ENCODE measurements around the gene WDFY1. TPM values are rescaled to one million over a fixed set of nuclear protein-coding genes. Genes with fewer than 3 reads are reported as not detected.
A peak's percentile ranks its signal among the peaks of the same experiment; 100 is the strongest.

Gene WDFY1
- total RNA-seq, 1 donor from 2014 or later: 177 TPM

- Histone ChIP-seq H3K9ac (no peak overlapping the region), H3K36me3 (peaks cover 7% of the 10 kb centered on the region), H2AFZ (replicated peaks) (no peak overlapping the region), H4K20me1 (ENCODE audit: low read depth) (no peaks in the 10 kb centered on the region), H3K9me3 (ENCODE audit: low read depth) (no peaks in the 10 kb centered on the region), H3K27me3 (no peaks in the 10 kb centered on the region), H3K4me2 (no peak overlapping the region), H3K4me3 (no peak overlapping the region), H3K79me2 (ENCODE audit: low read depth) (peaks cover under 1% of the 10 kb centered on the region), H3K27ac (no peak overlapping the region), H3K4me1 (no peaks in the 10 kb centered on the region), H3F3A (ENCODE audit: low read depth) (peaks cover 23% of the 10 kb centered on the region)
- TF ChIP-seq CTCF (IDR thresholded peaks at IDR 0.05): peak; percentile 97
- no peak for TF ChIP-seq EZH2 (IDR thresholded peaks at IDR 0.05)
- TF ChIP-seq EZH2phosphoT487 (IDR thresholded peaks at IDR 0.05): no peak
- DNase-seq (ENCODE audit: low spot score): peak; percentile 64
- Mint-ChIP-seq H3K36me3 (no peaks in the 10 kb centered on the region), H3K27me3 (ENCODE audit: insufficient read depth, low read depth) (no peaks in the 10 kb centered on the region), H3K27ac (no peak overlapping the region), H3K4me1 (no peaks in the 10 kb centered on the region), H3K9me3 (no peaks in the 10 kb centered on the region), H3K4me3 (no peak overlapping the region)
Measured at GRCh38 chr2:223970343-223971128, 25.4 kb upstream of the WDFY1 start.

GRCh38 chr2:223969856-223970255 is 24.7 kb upstream of the WDFY1 start:
- no peaks in the 10 kb centered on the region for H3K4me1 Mint-ChIP-seq
- TF ChIP-seq EZH2phosphoT487 (IDR thresholded peaks at IDR 0.05) (no peak), EZH2 (IDR thresholded peaks at IDR 0.05) (no peak), CTCF (IDR thresholded peaks at IDR 0.05) (no peak)
- H3K27ac ChIP-seq: no peak overlapping the region
- H3K9ac ChIP-seq: no peak overlapping the region
- peaks cover 5% of the 10 kb centered on the region for H3K79me2 ChIP-seq (ENCODE audit: low read depth)
- no peak overlapping the region for H3K27ac Mint-ChIP-seq
- H3K4me1 ChIP-seq: no peaks in the 10 kb centered on the region
- peaks cover 11% of the 10 kb centered on the region for H3K36me3 ChIP-seq
- DNase-seq (ENCODE audit: low spot score): no peak
- no peaks in the 10 kb centered on the region for H3K9me3 ChIP-seq (ENCODE audit: low read depth)
- H3F3A ChIP-seq (ENCODE audit: low read depth): peaks cover 23% of the 10 kb centered on the region
- H3K27me3 Mint-ChIP-seq (ENCODE audit: insufficient read depth, low read depth): no peaks in the 10 kb centered on the region
- H3K4me3 Mint-ChIP-seq: no peak overlapping the region
- no peaks in the 10 kb centered on the region for H3K9me3 Mint-ChIP-seq
- H2AFZ ChIP-seq (replicated peaks): no peak overlapping the region
- no peak overlapping the region for H3K4me2 ChIP-seq
- no peaks in the 10 kb centered on the region for H4K20me1 ChIP-seq (ENCODE audit: low read depth)
- no peaks in the 10 kb centered on the region for H3K27me3 ChIP-seq
- H3K36me3 Mint-ChIP-seq: no peaks in the 10 kb centered on the region
- no peak overlapping the region for H3K4me3 ChIP-seq

- Histone ChIP-seq H3K9ac (no peak overlapping the region), H3K36me3 (peaks cover 16% of the 10 kb centered on the region), H3K27ac (no peak overlapping the region), H3K4me1 (no peaks in the 10 kb centered on the region), H4K20me1 (ENCODE audit: low read depth) (no peaks in the 10 kb centered on the region), H3K27me3 (no peaks in the 10 kb centered on the region), H2AFZ (replicated peaks) (no peak overlapping the region), H3K79me2 (ENCODE audit: low read depth) (peaks cover 10% of the 10 kb centered on the region), H3K4me3 (no peak overlapping the region), H3F3A (ENCODE audit: low read depth) (peaks cover 23% of the 10 kb centered on the region), H3K9me3 (ENCODE audit: low read depth) (no peaks in the 10 kb centered on the region), H3K4me2 (no peak overlapping the region)
- H3K27me3 Mint-ChIP-seq (ENCODE audit: insufficient read depth, low read depth): no peaks in the 10 kb centered on the region
- H3K27ac Mint-ChIP-seq: no peak overlapping the region
- no peak for TF ChIP-seq EZH2 (IDR thresholded peaks at IDR 0.05)
- TF ChIP-seq EZH2phosphoT487 (IDR thresholded peaks at IDR 0.05): no peak
- TF ChIP-seq CTCF (IDR thresholded peaks at IDR 0.05): no peak
- H3K4me3 Mint-ChIP-seq: no peak overlapping the region
- H3K4me1 Mint-ChIP-seq: no peaks in the 10 kb centered on the region
- no peak for DNase-seq (ENCODE audit: low spot score)
- H3K9me3 Mint-ChIP-seq: no peaks in the 10 kb centered on the region
- no peaks in the 10 kb centered on the region for H3K36me3 Mint-ChIP-seq
Measured at GRCh38 chr2:223969315-223969714, 24.2 kb upstream of the WDFY1 start.
